Inferior parietal cortex (tissue), 1 donor: ENCODE results near the gene RARS1.

Experiments used
- DNase-seq: peaks from one replicate; pipeline ENCODE4 v3.0.0-alpha.2; 2016; ENCODE audit errors: extremely low spot score

Gene RARS1

GRCh38 chr5:168553377-168554130, 67.3 kb downstream of the RARS1 start:
- no peak for DNase-seq

DNA sequence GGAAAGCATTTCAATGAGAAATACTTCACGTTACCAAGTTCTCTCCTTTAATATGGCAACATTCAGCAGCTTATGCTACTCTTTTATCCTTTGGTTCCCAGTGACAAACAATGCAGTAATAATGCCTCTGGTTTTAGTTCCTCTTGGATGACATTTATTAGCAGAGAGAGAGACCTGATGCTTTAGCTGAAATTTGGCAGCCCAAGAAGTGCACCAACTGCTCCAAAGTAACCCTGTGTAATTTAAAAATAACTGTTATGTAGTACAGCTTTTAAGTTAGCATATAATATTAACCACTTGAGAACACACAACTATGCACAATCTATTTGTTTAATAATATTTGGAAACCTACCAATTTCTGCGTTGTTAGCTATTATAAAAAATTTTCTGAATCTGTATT, 71.1 kb downstream of the RARS1 start:
- no peak for DNase-seq

DNA sequence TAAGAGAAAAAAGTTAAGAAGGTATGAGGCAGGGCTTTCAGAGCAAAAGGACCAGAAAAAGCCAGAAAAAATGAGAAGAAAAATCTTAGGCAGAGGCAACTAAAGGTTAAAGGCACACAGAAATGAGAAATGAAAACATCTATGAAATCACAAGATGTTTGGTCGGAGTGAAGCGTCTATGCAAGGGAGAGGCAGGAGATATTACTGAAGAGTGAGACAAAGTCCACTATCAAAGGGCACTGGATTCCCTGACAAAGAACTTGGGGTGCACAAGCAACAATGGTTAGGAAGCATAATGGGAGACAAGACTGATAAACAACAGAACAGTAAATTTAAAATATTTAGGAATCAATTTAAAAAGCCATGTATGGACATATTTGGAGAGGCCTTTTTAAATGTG, 76.0 kb downstream of the RARS1 start:
- no peak for DNase-seq

DNA sequence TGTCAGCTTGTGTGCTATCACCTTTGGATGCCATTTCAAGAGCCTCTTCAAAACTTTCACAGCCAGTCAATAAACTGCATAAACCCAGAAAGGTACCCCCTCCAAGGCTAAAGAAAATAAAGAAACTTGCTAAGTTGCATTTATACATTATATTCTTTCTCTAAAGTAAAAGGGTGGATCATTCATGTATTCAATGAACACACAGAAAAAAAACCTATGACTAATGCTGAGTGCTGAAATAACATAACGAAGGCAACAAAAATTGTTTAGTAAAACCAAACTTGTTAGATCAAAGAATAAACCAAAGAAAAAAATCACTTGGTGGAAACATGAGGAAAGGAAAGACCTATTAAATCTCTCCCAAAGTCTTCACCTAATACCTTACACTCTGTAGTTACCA, 77.7 kb downstream of the RARS1 start:
- no peak for DNase-seq

- DNase-seq = no peak
Observed at GRCh38 chr5:168568738-168569137, 82.5 kb downstream of the RARS1 start.
